HepG2 (cell line): ENCODE data around the gene ZC3H14. TPM values are rescaled to one million over a fixed set of nuclear protein-coding genes. Genes with fewer than 3 reads are reported as not detected.

ENCODE experiments used
- AGO2 ChIP-seq: fragments of 200-400 bp; formaldehyde crosslinking; optimal IDR thresholded peaks from 2 replicates; pipeline ENCODE3; 2017; ENCODE audit warnings: mild to moderate bottlenecking, low read depth, low read length, moderate library complexity
- ARID4A ChIP-seq: sonication (generic); formaldehyde crosslinking; IDR thresholded peaks from 2 replicates; pipeline ENCODE4 v1.5.0; 2020; ENCODE audit warnings: mild to moderate bottlenecking, missing genetic modification reagents, borderline replicate concordance
- BRF2 ChIP-seq: sonication (generic); formaldehyde crosslinking; IDR thresholded peaks from 2 replicates; pipeline ENCODE4 v1.8.1; 2022; ENCODE audit warnings: mild to moderate bottlenecking, missing genetic modification reagents
- CENPBD1 ChIP-seq: sonication (generic); formaldehyde crosslinking; IDR thresholded peaks from 2 replicates; pipeline ENCODE4 v1.8.0; 2022; ENCODE audit warnings: missing genetic modification reagents, low read depth, mild to moderate bottlenecking, borderline replicate concordance
- EED ChIP-seq: sonication (generic); formaldehyde crosslinking; IDR thresholded peaks from 2 replicates; pipeline ENCODE4 v1.5.0; 2020; ENCODE audit warnings: mild to moderate bottlenecking, missing genetic modification reagents
- HINFP ChIP-seq: sonication (generic); formaldehyde crosslinking; IDR thresholded peaks from 2 replicates; pipeline ENCODE4 v1.4.0; 2020; ENCODE audit warnings: low read depth, mild to moderate bottlenecking, missing genetic modification reagents
- MBNL3 ChIP-seq: fragments of 250-450 bp; sonication (Bioruptor Pico); conservative IDR thresholded peaks from 2 replicates; pipeline ENCODE4 v1.8.0; 2022; ENCODE audit warnings: mild to moderate bottlenecking, inconsistent platforms
- MIER3 ChIP-seq: IDR thresholded peaks from 2 replicates; pipeline ENCODE4 v1.6.1; 2016; ENCODE audit warnings: missing compliant biosample characterization, borderline replicate concordance
- PHF5A ChIP-seq: IDR thresholded peaks from one replicate; pipeline ENCODE4 v1.6.1; 2018; ENCODE audit warnings: low read depth, missing genetic modification reagents; ENCODE audit not compliant: unreplicated experiment
- PHF8 ChIP-seq: sonication (generic); formaldehyde crosslinking; IDR thresholded peaks from 2 replicates; pipeline ENCODE4 v1.5.0; 2020; ENCODE audit warnings: missing genetic modification reagents
- SIX1 ChIP-seq: sonication (generic); formaldehyde crosslinking; IDR thresholded peaks from 2 replicates; pipeline ENCODE4 v1.4.0; 2020; ENCODE audit warnings: missing genetic modification reagents, borderline replicate concordance
- ZBTB2 ChIP-seq: sonication (generic); formaldehyde crosslinking; IDR thresholded peaks from 2 replicates; pipeline ENCODE4 v1.8.0; 2022; ENCODE audit warnings: low read depth, missing genetic modification reagents
- ZBTB42 ChIP-seq: sonication (generic); formaldehyde crosslinking; IDR thresholded peaks from 2 replicates; pipeline ENCODE4 v1.5.0; 2020; ENCODE audit warnings: mild to moderate bottlenecking, missing genetic modification reagents
- ZNF232 ChIP-seq: sonication (generic); formaldehyde crosslinking; IDR thresholded peaks from 2 replicates; pipeline ENCODE4 v1.4.0; 2020; ENCODE audit warnings: missing genetic modification reagents, borderline replicate concordance
- ZNF460 ChIP-seq: sonication (generic); formaldehyde crosslinking; IDR thresholded peaks from 2 replicates; pipeline ENCODE4 v1.5.1; 2020; ENCODE audit warnings: missing genetic modification reagents, mild to moderate bottlenecking, borderline replicate concordance
- ZNF616 ChIP-seq: sonication (generic); formaldehyde crosslinking; IDR thresholded peaks from 2 replicates; pipeline ENCODE4 v1.5.0; 2020; ENCODE audit warnings: low read depth, mild to moderate bottlenecking, missing genetic modification reagents
- ZNF713 ChIP-seq: sonication (generic); formaldehyde crosslinking; IDR thresholded peaks from 2 replicates; pipeline ENCODE4 v1.4.0; 2020; ENCODE audit warnings: mild to moderate bottlenecking, missing genetic modification reagents
- ZNF740 ChIP-seq: sonication (generic); formaldehyde crosslinking; IDR thresholded peaks from 2 replicates; pipeline ENCODE4 v1.4.0; 2020; ENCODE audit warnings: missing genetic modification reagents
- ZNF781 ChIP-seq: sonication (generic); formaldehyde crosslinking; IDR thresholded peaks from 2 replicates; pipeline ENCODE4 v1.5.1; 2020; ENCODE audit warnings: borderline replicate concordance, mild to moderate bottlenecking, missing genetic modification reagents; ENCODE audit errors: not compliant biosample characterization
- polyA plus RNA-seq, 8 experiments: library from polyadenylated mRNA; depleted of rRNA in 3 of 8; stranded (reverse) in 7 of 8; unstranded in 1 of 8; fragments of >200 nt; fragmentation: Illumina TruSeq in 4 of 8; extraction: Trizol in 4 of 8; gene quantifications; 2 replicates each; pipeline versions ENCODE4 v1.2.1 to v1.2.3, GENCODE V29; 2011 to 2016; ENCODE audit warnings: low read depth in 4 of 8, missing spikeins in 1 of 8, mixed read lengths in 1 of 8; ENCODE audit not compliant: insufficient read depth in 1 of 8
- total RNA-seq, 5 experiments: library from RNA; depleted of rRNA; stranded (reverse); fragments of >200 nt; fragmentation: Illumina TruSeq; extraction: Trizol; gene quantifications; 2 replicates each; pipeline ENCODE4 v1.2.3, GENCODE V29; 2016; ENCODE audit warnings: low read depth in 1 of 5

The ZC3H14 gene
- total and polyA plus RNA-seq, 2 of the 13 experiments (the other 11 are each of a cell fraction or from before 2014, with no cell fraction given): 65.1 to 67.5 TPM

- no peak for TF ChIP-seq BRF2 (CRISPR knock-in tag)
- peak; percentile 92 for TF ChIP-seq EED (CRISPR knock-in tag)
- TF ChIP-seq PHF5A (CRISPR knock-in tag): no peak
- TF ChIP-seq MIER3 (CRISPR knock-in tag): no peak
- TF ChIP-seq PHF8: peak; percentile 100
- TF ChIP-seq ZBTB42 (CRISPR knock-in tag): 0 out of 2 replicates have a peak, but pooled peaks have one; percentile 56
- no peak for TF ChIP-seq ZNF460 (CRISPR knock-in tag)
- no peak for TF ChIP-seq ZNF740 (CRISPR knock-in tag)
- TF ChIP-seq ZNF232 (CRISPR knock-in tag): 0 out of 2 replicates have a peak, but pooled peaks have one; percentile 55
- no peak for TF ChIP-seq ZNF616 (CRISPR knock-in tag)
- TF ChIP-seq ZNF713: 0 out of 2 replicates have a peak, but pooled peaks have one; percentile 79
- no peak for TF ChIP-seq MBNL3 (CRISPR knock-in tag)
- TF ChIP-seq ZBTB2: peak; percentile 93
- TF ChIP-seq HINFP: peak; percentile 75; the same call in 1 of the 2 replicates
- TF ChIP-seq CENPBD1 (CRISPR knock-in tag): no peak; the same call in 1 of the 2 replicates
- TF ChIP-seq ZNF781 (CRISPR knock-in tag): no peak
- TF ChIP-seq SIX1 (CRISPR knock-in tag): no peak
- TF ChIP-seq AGO2: peak; percentile 91
- TF ChIP-seq ARID4A: peak; percentile 97
Measured at GRCh38 chr14:88562831-88563686, at the start of gene ZC3H14 (continued).
